GM21786 (cell line): ENCODE data around the gene ABTB2.
"Not testable (repeated sequence)": the region's sequence is repeated elsewhere in the genome, so short reads cannot be mapped to it uniquely, and the experiment has no call there.

Experiments used
- ATAC-seq: cut with Tn5 transposase; IDR thresholded peaks from one replicate; pipeline ENCODE4 v1.9.1; 2021; ENCODE audit not compliant: unreplicated experiment

The ABTB2 gene

GRCh38 chr11:34218756-34219155, 139.1 kb downstream of the ABTB2 start:
- not testable (repeated sequence) for ATAC-seq

GRCh38 chr11:34218067-34218466, 139.7 kb downstream of the ABTB2 start:
- ATAC-seq = no peak

- ATAC-seq = no peak
These were observed 141.1 kb downstream of the ABTB2 start for GRCh38 chr11:34216706-34217105.

DNA sequence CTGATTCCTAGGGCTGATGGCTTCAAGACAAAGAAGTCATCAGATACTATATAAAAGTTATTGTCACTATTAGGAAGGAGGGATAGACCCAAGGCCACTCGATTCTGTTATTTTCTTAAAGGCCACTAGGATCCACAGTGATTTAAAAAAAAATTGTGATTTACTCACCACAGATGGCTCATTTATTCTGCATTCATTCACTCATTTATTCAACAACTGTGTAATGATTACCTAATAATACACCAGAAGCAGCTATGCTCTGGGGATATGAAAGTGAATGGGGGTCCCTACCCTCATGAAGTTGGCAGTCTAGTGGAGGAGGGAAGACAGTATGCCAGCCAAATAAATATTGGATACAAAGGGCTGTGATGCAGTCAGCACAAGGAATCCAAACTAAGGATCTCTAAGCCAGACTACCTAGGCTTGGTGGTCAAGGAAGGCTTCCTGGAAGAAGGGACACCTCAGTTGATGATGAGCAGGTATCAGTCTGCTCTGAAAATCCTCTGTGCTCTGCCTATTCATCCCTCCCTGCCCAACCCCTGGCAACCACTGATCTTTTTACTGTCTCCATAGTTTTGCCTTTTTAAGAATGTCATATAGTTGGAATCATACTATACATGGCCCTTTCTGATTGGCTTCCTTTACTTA, 141.9 kb downstream of the ABTB2 start:
- no peak for ATAC-seq

DNA sequence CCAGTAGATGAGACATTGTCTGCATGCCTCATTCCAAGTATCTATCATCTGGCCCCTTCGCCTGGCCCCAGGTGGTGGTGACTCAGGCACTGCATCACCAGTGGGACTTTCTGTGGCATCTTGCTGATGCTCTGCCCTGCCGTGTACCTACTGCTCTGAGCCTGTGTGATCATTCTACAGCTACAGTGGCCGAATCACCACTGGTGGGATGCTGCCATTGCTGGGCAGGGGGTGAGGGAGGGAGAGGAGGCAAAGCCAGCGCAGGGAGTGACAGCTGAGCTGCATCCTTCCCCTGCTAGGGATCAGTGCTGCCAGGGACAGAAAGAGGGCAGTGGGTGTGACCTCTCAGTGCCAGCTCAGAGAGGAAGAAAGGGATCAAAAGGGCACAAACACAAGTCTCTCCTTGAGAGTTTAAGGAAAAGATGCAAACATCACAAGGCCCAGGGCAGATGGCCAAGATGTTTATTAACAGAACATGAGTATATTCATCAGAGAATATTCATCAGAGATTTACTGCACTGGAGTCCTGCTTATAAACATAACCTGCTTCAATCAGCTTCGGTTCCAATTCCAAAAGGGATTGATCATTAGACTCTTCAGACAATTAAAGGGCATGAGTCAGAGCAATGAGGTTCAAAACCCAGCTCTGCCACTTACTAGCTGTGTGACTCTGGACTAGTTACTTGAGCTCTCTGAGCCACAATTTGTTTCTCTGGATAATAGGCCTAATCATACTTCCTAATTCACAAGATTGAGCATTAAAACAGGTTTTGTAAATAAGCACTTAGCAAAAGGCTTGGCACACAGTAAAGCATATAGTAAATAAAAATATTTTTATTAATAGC, 142.6 kb downstream of the ABTB2 start:
- peak; percentile 45 for ATAC-seq

DNA sequence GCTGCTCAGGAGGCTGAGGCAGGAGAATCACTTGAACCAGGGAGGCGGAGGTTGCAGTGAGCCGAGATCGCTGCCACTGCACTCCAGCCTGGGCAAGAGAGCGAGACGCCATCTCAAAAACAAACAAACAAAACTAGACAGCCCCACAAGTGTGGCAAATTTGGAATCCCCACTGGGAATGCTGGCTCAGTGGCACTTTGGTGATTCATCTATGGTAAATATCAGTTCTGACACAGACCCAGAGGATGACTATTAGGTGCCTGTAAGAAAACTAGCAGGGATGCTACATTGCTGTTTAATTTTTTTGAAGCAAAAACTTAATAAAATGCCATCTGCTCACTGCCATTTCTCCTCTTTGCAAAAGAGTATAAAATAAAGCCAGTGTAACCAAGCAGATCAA, 144.4 kb downstream of the ABTB2 start:
- ATAC-seq = no peak

- no peak for ATAC-seq
These were observed 145.2 kb downstream of the ABTB2 start for GRCh38 chr11:34212566-34212965.

- ATAC-seq = no peak
These were observed 148.0 kb downstream of the ABTB2 start for GRCh38 chr11:34209809-34210208.

GRCh38 chr11:34208266-34209135, 149.3 kb downstream of the ABTB2 start:
- no peak for ATAC-seq

DNA sequence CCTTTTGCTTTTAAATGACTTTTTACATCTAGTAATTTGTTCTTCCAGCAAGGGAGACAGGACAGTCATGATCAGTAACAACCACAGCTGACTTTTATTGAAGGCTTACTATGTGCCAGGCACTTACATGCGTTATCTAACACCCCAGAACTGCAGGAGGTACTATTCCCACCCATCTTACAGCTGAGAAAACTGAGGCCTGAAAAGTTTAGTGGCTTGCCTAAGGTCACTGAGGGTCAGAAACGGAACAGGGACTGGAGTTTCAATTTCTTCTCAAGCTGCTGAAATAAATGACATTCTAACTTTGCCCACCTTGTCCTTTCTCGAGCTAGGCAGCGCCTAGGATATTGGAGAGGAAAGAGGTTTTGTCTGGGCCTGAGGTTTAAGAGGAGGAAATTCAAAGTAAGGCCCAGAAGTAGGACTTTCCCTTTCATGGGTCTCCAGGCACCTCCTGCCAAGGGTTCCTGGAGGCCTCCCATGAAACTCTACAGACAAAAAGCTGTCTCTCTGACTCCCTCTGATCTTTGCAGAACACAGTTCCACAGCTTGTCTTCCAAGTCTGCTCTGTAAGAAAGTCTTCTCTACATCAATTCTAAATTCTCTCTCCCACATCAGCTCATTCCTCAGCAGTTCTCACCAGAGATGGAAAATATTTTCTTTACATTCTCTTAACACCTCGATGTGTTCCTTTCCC, 150.2 kb downstream of the ABTB2 start:
- ATAC-seq = no peak

GRCh38 chr11:34206407-34207300, 151.2 kb downstream of the ABTB2 start:
- ATAC-seq = no peak

GRCh38 chr11:34205326-34206035, 152.3 kb downstream of the ABTB2 start:
- ATAC-seq = no peak

DNA sequence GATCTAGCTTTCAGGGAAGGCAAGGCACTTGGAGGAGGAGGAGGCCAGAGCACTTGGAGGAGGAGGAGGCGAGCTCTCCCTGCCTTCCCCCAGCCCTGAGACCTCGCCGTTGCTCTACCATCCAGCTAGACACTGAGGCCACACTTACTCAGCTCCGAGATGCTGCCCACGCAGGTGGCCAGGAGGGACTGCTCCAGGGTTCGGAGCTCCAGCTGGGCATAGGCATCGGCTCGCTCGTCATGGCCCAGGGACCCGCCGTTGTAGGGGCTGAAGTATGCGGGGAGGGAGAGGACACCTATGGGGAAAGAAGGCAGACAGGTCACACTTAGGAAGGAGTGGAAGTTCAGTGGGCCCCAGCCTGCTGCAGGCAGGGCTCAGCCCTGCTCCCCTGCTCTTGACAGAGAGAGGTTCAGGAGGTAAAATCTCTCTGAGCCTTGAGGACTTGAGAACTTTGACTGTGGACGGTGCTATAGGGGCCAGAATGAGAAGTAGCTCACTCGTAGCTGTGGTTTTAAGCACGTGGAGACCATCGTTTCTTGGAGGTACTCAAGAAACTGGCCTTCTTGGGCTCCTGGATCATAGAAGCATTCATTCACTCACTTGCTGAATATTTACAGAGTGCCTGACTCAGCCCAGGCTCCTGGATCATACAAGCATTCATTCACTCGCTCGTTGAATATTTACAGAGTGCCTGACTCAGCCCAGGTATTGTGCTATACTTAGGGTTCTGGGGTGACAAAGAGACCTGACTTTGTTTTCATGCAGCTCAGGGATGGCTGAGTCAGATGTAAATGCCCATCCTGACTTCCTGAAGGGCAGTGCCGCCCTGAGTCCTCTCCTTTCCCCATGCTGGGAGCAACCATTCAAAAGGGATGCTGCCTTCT, 153.2 kb downstream of the ABTB2 start:
- no peak for ATAC-seq

DNA sequence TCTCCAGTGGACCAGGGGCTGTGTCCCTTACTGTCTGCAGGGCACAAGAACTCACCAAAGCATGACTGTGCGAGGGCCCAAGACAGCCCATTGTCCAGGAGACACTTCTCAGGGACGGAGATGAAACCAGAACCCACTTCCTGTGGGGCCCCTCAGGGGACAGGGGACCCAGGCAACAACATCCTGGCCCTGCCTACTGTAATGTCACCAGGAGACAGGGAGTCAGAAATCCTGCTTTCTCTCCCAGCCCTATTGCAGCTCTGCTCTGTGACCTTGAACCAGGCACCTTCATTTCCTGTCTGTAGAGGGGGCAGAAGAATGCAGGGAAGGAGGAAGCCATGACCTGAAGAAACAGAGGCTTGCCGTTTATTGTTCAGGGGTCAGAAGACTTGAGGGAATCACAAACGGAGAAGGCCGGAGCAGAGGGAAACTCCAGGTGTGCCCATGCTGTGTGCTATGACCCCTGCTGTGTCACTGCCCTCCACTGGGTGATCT, 154.4 kb downstream of the ABTB2 start:
- ATAC-seq = peak; percentile 55

GRCh38 chr11:34201129-34201528, 156.7 kb downstream of the ABTB2 start:
- ATAC-seq = no peak

DNA sequence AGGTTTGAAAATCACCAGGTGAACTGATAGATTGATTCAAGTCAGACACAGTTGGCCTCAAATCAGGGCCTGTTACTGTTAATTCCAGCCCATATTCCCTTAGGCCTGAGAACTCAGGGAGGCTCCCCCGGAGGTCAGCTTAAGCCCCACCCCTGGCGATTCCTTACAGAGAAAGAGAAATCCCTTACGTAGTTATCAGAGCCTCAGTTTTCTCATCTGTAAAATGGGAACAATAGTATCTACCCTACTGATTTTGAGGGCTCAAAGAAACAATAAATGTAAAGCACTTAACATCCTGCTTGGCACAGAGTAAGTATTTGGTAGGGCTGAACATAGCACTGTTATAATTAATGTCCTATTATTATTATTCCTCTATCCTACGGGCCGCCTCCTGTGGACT, 158.3 kb downstream of the ABTB2 start:
- no peak for ATAC-seq

DNA sequence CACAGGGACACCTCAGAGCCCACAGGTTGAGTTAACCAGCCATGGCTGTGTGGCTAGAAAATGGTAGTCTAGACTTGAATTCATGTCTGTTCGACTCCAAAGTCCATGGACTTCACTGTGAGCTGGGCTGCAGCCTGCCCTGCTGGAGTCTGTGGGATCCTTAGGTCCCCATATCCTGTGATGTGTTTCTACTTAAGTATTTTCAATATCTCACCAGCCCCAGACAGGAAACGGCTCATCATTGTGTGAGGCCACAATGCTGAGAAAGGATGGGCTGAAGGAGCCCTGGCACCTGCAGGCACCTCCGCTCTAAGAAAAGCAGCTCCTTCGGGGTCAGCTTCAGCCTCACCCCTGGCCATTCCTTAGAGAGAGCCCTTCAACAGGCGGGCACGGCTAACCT, 159.3 kb downstream of the ABTB2 start:
- ATAC-seq = no peak

GRCh38 chr11:34197256-34197655, 160.6 kb downstream of the ABTB2 start:
- ATAC-seq = no peak
